ENCODE data around the gene ATP5PD.

DNA sequence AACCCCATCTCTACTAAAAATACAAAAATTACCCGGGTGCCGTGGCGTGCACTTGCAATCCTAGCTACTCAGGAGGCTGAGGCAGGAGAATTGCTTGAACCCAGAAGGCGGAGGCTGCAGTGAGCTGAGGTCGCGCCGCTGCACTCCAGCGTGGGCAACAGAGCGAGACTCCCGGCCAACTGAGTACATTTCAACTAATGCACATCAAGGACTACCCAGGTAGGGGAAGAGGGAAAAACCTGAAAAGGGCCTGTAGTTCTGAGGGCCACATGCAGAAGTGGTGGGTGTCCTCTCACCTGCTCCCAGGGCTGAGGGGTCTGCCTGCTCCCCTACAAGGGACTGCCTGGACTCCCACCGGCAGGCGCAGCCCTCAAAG lies 40.4 kb upstream of the ATP5PD start:
- TF ChIP-seq, protein P1, sequence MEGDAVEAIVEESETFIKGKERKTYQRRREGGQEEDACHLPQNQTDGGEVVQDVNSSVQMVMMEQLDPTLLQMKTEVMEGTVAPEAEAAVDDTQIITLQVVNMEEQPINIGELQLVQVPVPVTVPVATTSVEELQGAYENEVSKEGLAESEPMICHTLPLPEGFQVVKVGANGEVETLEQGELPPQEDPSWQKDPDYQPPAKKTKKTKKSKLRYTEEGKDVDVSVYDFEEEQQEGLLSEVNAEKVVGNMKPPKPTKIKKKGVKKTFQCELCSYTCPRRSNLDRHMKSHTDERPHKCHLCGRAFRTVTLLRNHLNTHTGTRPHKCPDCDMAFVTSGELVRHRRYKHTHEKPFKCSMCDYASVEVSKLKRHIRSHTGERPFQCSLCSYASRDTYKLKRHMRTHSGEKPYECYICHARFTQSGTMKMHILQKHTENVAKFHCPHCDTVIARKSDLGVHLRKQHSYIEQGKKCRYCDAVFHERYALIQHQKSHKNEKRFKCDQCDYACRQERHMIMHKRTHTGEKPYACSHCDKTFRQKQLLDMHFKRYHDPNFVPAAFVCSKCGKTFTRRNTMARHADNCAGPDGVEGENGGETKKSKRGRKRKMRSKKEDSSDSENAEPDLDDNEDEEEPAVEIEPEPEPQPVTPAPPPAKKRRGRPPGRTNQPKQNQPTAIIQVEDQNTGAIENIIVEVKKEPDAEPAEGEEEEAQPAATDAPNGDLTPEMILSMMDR (optimal IDR thresholded peaks at IDR 0.05 in 1 of 3, IDR thresholded peaks at IDR 0.05 in 1 of 3, conservative IDR thresholded peaks at IDR 0.05 in 1 of 3; ENCODE audit: extremely low read depth in 1 of 3, insufficient read depth in 2 of 3, low read length in 3 of 3): no peak
- TF ChIP-seq EZH2 (IDR thresholded peaks at IDR 0.05; ENCODE audit: low read length): no peak

Measured in keratinocyte (primary cell).